ENCODE data around the gene IP6K2.

The IP6K2 gene

DNA sequence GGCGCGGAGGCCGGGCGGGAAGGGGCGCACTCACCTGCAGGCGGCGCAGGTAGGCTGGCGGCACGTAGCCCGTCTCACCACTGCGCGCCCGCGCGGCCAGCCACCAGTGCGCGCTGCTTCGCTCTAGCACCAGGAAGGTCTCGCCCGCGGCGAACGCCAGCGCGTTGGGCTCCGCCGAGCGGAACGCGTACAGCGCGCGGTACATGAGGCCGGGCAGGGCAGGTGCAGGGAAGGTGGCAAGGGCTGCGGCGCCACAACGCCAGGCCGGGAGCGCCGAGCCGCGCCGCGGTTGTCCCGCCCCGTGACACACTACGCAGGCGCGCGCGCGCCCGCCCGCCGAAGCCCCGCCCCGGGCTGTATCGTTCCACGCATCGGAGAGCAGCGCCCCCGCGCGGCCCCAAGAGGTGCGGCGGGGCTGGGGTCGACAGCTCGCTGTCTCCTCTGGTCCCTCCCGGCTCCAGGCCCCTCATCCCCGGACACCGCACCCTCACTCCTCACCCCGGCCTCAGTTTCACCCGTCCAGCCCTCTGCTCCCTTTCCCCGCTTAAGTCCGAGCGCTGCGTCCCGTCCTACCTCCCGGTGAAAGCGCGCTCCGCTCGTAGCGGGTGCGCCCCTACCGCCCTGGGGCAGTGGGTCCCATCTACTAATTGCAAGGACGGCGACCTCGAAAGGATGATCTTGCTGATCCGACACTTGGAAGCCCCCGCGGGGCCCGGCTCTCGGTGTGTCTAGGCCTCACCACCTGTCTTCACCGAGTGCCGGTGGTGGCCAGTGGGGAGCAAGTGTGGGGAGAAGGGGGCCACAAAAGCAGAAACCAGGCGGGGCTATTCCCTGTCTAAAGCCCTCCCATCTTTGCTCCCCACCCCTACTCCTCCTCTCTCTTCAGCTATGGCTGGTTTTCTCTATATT lies 31.2 kb downstream of the IP6K2 start, which contains the start of gene NCKIPSD:
Gene NCKIPSD (minus strand): TSS at position 313 of the 909 bp plus-strand sequence. CDS start 108 bp downstream, at position 205.
- H3K27ac ChIP-seq, result peak within 1 kb of the TSS; percentile 91
- TF ChIP-seq, protein P1, sequence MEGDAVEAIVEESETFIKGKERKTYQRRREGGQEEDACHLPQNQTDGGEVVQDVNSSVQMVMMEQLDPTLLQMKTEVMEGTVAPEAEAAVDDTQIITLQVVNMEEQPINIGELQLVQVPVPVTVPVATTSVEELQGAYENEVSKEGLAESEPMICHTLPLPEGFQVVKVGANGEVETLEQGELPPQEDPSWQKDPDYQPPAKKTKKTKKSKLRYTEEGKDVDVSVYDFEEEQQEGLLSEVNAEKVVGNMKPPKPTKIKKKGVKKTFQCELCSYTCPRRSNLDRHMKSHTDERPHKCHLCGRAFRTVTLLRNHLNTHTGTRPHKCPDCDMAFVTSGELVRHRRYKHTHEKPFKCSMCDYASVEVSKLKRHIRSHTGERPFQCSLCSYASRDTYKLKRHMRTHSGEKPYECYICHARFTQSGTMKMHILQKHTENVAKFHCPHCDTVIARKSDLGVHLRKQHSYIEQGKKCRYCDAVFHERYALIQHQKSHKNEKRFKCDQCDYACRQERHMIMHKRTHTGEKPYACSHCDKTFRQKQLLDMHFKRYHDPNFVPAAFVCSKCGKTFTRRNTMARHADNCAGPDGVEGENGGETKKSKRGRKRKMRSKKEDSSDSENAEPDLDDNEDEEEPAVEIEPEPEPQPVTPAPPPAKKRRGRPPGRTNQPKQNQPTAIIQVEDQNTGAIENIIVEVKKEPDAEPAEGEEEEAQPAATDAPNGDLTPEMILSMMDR (conservative IDR thresholded peaks at IDR 0.05), result peak; percentile 97

DNA sequence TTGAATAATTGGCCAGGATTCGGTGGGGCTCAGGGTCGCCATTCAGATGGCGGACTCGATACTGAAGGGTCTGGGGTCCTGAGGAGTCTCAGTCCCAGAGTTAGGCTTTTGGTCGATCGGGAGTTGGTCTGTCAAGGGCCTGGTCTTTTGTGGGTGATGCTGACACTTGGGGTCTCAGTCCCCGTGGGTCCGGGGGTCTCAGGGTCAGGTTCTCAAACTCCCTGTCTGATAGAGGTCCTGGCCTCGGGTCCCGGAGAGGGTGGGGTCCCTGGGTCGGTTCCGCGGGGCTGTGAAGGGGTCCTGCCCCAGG lies 31.8 kb downstream of the IP6K2 start:
- H3K27ac ChIP-seq, result peak overlapping the region; percentile 91
- TF ChIP-seq, protein P1 (conservative IDR thresholded peaks at IDR 0.05), result no peak

DNA sequence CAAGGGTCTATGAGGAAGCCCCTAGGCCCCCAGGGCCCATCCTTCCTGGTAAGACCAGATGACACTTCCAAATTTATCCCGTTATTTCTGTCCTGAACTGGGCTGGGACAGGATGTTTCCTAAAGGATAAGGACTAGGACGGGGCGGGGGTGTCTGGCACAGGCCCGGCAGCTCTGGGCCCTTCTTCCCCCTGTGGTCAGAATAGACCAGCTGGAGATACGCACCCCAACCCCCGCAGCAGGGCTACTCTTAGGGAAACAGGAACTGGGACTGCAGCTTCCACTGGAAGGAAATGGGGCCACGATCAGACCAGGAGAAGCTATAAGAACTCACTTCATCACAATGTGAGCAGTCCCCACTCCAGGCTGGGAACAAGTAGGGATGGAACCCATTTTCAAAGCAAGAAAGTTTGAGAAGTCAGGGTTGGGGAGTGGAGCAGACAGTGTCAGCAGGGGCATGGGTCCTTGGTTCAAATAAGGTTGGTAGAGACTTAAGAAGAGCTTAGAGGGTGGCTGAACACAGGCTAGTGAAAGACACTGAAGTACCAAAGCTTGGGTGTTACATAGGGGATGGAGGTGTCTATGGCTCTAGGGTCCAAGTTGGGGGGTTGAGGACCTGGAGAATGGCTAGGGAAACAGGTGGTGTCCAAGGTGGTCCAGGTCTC lies 32.4 kb downstream of the IP6K2 start:
- peak overlapping the region; percentile 91 for H3K27ac ChIP-seq
- TF ChIP-seq, protein P1 (conservative IDR thresholded peaks at IDR 0.05), result no peak

DNA sequence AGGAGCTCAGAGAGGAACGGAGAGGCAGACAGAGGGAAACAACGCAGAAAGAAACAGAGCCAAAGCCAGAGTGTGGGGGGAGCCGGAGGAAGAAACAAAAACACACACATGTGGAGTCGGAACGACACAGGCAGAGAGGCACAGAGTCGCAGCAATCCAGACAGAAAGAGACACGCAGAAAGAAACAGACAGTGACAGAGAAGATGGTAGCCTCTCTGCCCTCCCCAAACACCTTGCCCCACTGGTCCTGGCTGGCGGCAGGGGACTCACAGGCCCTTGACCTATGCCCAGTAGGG lies 33.0 kb downstream of the IP6K2 start:
- TF ChIP-seq, protein P1 (conservative IDR thresholded peaks at IDR 0.05), result no peak
- peak overlapping the region; percentile 91 for H3K27ac ChIP-seq

DNA sequence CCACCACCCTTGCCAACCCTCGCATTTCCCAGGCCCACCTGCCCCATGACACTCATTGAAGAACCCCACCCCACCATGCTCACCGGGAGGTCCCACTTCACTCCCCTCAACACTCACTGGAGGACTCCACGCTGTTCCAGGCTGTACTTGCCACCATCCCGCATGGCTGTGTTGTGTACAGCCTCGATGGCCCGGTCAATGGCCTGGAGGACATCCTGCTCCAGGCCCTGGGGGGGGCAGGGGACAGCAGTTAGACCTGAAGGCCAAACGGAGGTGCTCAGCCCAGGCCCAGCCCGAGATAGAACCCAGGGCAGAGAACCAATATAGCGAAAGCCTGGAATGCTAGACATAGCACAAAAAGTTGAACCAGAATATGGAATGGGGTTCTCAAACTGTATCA lies 34.2 kb downstream of the IP6K2 start:
- TF ChIP-seq, protein P1 (conservative IDR thresholded peaks at IDR 0.05), result no peak
- peak overlapping the region; percentile 91; the same call in 1 of the 2 replicates for H3K27ac ChIP-seq

DNA sequence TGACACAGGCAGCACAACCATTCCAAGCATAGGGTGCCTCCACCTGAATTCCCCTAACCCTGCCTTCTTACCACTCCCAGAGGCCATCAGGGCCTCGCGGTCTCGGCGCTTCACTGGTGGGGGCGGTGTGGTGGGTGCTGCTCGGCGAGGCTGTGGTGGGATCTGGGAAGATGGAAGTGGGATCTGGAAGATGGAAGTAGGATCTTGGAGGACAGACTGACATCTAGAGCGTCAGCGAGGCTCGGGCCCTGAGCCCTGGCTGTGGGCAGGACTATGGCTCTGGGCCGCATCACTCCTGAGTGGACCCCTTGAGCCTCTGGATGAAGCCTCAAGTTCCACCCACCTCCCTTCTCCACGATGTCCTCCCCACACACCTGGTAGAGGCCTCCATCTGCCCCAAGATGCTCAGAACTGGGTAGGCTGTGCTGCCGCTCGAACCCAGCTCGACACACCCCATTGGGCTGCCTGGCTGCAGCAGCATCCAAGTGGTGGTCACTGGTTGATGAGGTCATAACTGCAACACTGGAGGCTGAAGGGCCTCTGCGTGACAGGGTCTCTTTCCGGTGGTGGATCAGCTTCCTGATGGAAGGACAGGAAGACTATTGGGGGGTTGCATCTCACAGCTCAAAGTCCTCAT lies 34.9 kb downstream of the IP6K2 start:
- TF ChIP-seq, protein P1 (conservative IDR thresholded peaks at IDR 0.05), result no peak
- peak overlapping the region; percentile 91; the same call in 1 of the 2 replicates for H3K27ac ChIP-seq

DNA sequence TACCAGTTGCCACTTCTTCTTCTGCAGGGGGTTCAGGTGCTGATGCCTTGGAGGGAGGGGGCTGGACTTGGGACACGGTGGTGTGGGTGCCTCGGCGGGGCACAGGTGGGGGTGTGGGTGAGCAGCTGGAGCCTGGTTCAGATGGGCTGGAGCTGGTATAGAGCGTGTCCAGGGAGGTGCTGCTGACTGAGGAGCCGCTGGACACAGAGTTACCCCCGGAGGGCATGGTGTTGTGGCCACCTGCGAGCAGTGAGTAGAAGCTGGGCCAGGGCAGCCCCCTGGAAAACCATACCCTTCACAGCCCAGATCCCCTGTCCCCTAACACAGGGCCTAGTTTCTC lies 35.5 kb downstream of the IP6K2 start:
- no peak overlapping the region for H3K27ac ChIP-seq
- TF ChIP-seq, protein P1 (conservative IDR thresholded peaks at IDR 0.05), result no peak

All from VCaP (cell line).